ENCODE measurements around the gene GSTM1.

The GSTM1 gene

GRCh38 chr1:109687641-109688499, at the start of gene GSTM1:
Gene GSTM1, plus strand, starts transcription at chr1:109687817. Its CDS starts 57 bp downstream, at chr1:109687874.
- DNase-seq: no peak

- DNase-seq: peak; percentile 52
Observed at GRCh38 chr1:109639063-109639840, 48.4 kb upstream of the GSTM1 start.

GRCh38 chr1:109639841-109640184, 47.8 kb upstream of the GSTM1 start:
- DNase-seq: no peak

GRCh38 chr1:109640285-109640865, 47.2 kb upstream of the GSTM1 start:
- peak; percentile 88 for DNase-seq

GRCh38 chr1:109641078-109641740, 46.4 kb upstream of the GSTM1 start:
- peak; percentile 68 for DNase-seq

GRCh38 chr1:109641861-109642260, 45.8 kb upstream of the GSTM1 start:
- DNase-seq: no peak

- no peak for DNase-seq
Observed at GRCh38 chr1:109642626-109643025, 45.0 kb upstream of the GSTM1 start.

GRCh38 chr1:109643385-109644230, 44.0 kb upstream of the GSTM1 start:
- peak; percentile 84 for DNase-seq

GRCh38 chr1:109644670-109645069, 42.9 kb upstream of the GSTM1 start:
- DNase-seq: peak; percentile 89

- DNase-seq: peak; percentile 60
Observed at GRCh38 chr1:109649491-109649914, 38.1 kb upstream of the GSTM1 start.

GRCh38 chr1:109650609-109651008, 37.0 kb upstream of the GSTM1 start:
- DNase-seq: no peak

GRCh38 chr1:109652402-109652801, 35.2 kb upstream of the GSTM1 start:
- no peak for DNase-seq

- DNase-seq: no peak
Observed at GRCh38 chr1:109653306-109653705, 34.3 kb upstream of the GSTM1 start.

GRCh38 chr1:109654519-109654918, 33.1 kb upstream of the GSTM1 start:
- DNase-seq: no peak

GRCh38 chr1:109655615-109656519, 31.8 kb upstream of the GSTM1 start, which contains the start of gene GSTM4:
Gene GSTM4, plus strand, starts transcription at chr1:109656099. Its CDS starts 291 bp downstream, at chr1:109656390.
- peak; percentile 72 for DNase-seq

GRCh38 chr1:109657395-109657794, 30.2 kb upstream of the GSTM1 start:
- DNase-seq: no peak

- DNase-seq: no peak
Observed at GRCh38 chr1:109657970-109658369, 29.6 kb upstream of the GSTM1 start.

GRCh38 chr1:109658533-109659042, 29.0 kb upstream of the GSTM1 start:
- no peak for DNase-seq

- no peak for DNase-seq
Observed at GRCh38 chr1:109659145-109659544, 28.5 kb upstream of the GSTM1 start.

- no peak for DNase-seq
Observed at GRCh38 chr1:109659997-109660690, 27.5 kb upstream of the GSTM1 start.

Data from hematopoietic multipotent progenitor cell treated with erythropoietin and hydrocortisone succinate and interleukin-3 and kit ligand, for 8 days (in vitro differentiated cells).